ENCODE results near the gene AKNA.

GRCh38 chr9:114400219-114400618, 12.4 kb upstream of the AKNA start:
- TF ChIP-seq POLR2A (IDR thresholded peaks at IDR 0.05; ENCODE audit: low read depth, low read length) (no peak), TAF1 (IDR thresholded peaks at IDR 0.05; ENCODE audit: low read depth, low read length) (no peak), POLR2AphosphoS5 (IDR thresholded peaks at IDR 0.05; ENCODE audit: low read depth, low read length) (no peak)
